ENCODE results near the gene GAS5.
A peak's percentile ranks its signal among the peaks of the same experiment; 100 is the strongest.

GRCh38 chr1:173869021-173869359 is 1.2 kb upstream of the GAS5 start:
- TF ChIP-seq REST (IDR thresholded peaks at IDR 0.05) = no peak
- TF ChIP-seq CTCF (IDR thresholded peaks at IDR 0.05; ENCODE audit: low read depth, low read length, missing input control) = no peak
- TF ChIP-seq FOXA1 (IDR thresholded peaks at IDR 0.05) = no peak
- TF ChIP-seq HNF4G (IDR thresholded peaks at IDR 0.05) = no peak
- no peak for TF ChIP-seq ATF3 (IDR thresholded peaks at IDR 0.05)
- TF ChIP-seq MAX (IDR thresholded peaks at IDR 0.05) = peak; percentile 49
- no peak for TF ChIP-seq EGR1 (IDR thresholded peaks at IDR 0.05; ENCODE audit: low read depth in 2 of 2)
- TF ChIP-seq TAF1 (conservative IDR thresholded peaks at IDR 0.05) = no peak
- TF ChIP-seq GABPA (IDR thresholded peaks at IDR 0.05 in 1 of 2, conservative IDR thresholded peaks at IDR 0.05 in 1 of 2) = no peak
- no peak for TF ChIP-seq RAD21 (IDR thresholded peaks at IDR 0.05)

Measured in liver (tissue), 3 donors.